Endodermal cell (in vitro differentiated cells): ENCODE results near the gene LAMA4. TPM values are rescaled to one million over a fixed set of nuclear protein-coding genes. Genes with fewer than 3 reads are reported as not detected.

ENCODE experiments used
- DNase-seq: peaks from one replicate; pipeline ENCODE4 v3.0.0-alpha.2; 2017
- H3K27ac ChIP-seq: 2 replicates; pipeline ENCODE4 v1.5.1; 2013; ENCODE audit warnings: mild to moderate bottlenecking, low read depth, low read length, moderate library complexity
- H3K27me3 ChIP-seq: 2 replicates; pipeline ENCODE4 v1.6.1; 2013; ENCODE audit warnings: mild to moderate bottlenecking, low read length, moderate library complexity; ENCODE audit not compliant: insufficient read depth, control insufficient read depth, poor library complexity, severe bottlenecking
- H3K36me3 ChIP-seq: 2 replicates; pipeline ENCODE4 v1.7.0; 2013; ENCODE audit warnings: mild to moderate bottlenecking, low read length, moderate library complexity; ENCODE audit not compliant: control insufficient read depth, insufficient read depth
- H3K4me1 ChIP-seq: one replicate; pipeline ENCODE4 v1.7.0; 2013; ENCODE audit warnings: low read length; ENCODE audit not compliant: control insufficient read depth, insufficient read depth
- H3K4me3 ChIP-seq: 2 replicates; pipeline ENCODE4 v1.5.1; 2013; ENCODE audit warnings: mild to moderate bottlenecking, low read length, moderate library complexity
- H3K9ac ChIP-seq: 2 replicates; pipeline ENCODE4 v1.6.1; 2013; ENCODE audit warnings: mild to moderate bottlenecking, low read length, moderate library complexity; ENCODE audit not compliant: poor library complexity, severe bottlenecking; ENCODE audit errors: extremely low read depth
- H3K9me3 ChIP-seq: 2 replicates; pipeline ENCODE4 v1.6.1; 2013; ENCODE audit warnings: mild to moderate bottlenecking, low read length, moderate library complexity; ENCODE audit not compliant: control insufficient read depth
- H3K27ac Mint-ChIP-seq: 2 replicates; pipeline ENCODE4 v1.8.0; 2020; ENCODE audit warnings: mixed read lengths
- H3K27me3 Mint-ChIP-seq: 2 replicates; pipeline ENCODE4 v1.8.0; 2021; ENCODE audit warnings: mild to moderate bottlenecking, mixed read lengths; ENCODE audit not compliant: insufficient read depth
- H3K36me3 Mint-ChIP-seq: 2 replicates; pipeline ENCODE4 v1.8.0; 2020; ENCODE audit warnings: low read depth, mixed read lengths
- H3K4me1 Mint-ChIP-seq: 2 replicates; pipeline ENCODE4 v1.8.0; 2020; ENCODE audit warnings: mixed read lengths
- H3K4me3 Mint-ChIP-seq: 2 replicates; pipeline ENCODE4 v1.8.0; 2020; ENCODE audit warnings: mild to moderate bottlenecking, moderate library complexity, mixed read lengths
- H3K9me3 Mint-ChIP-seq: 2 replicates; pipeline ENCODE4 v1.8.0; 2020; ENCODE audit warnings: mild to moderate bottlenecking, mixed read lengths
- CTCF ChIP-seq: fragments of 200-600 bp; sonication (generic); conservative IDR thresholded peaks from 2 replicates; pipeline ENCODE4 v1.5.0; 2021; ENCODE audit warnings: antibody characterized with exemption, mild to moderate bottlenecking
- whole genome bisulfite sequencing, 2 experiments: methylation state at CpG; one replicate each; pipeline versions ENCODE4 v1.1.5 to v1.1.7; 2013; ENCODE audit warnings: missing lambda C conversion rate in 2 of 2, mixed read lengths in 1 of 2; ENCODE audit not compliant: insufficient coverage in 1 of 2, insufficient read length in 1 of 2; 5-methylcytosine and 5-hydroxymethylcytosine counted together
- total RNA-seq, 2 donors: library from RNA; stranded (reverse); fragmentation: NEBNext Ultra II Directional in 1 of 2; extraction: Animal tissue kit (Norgen Biotek cat#: 25700) in 1 of 2; gene quantifications; 2 replicates in 1 of 2; 3 replicates in 1 of 2; pipeline ENCODE4 v1.2.1, GENCODE V29; 2021

LAMA4 gene
- total RNA-seq, 2 donors from 2014 or later, result 0.24 to 3.7 TPM

DNA sequence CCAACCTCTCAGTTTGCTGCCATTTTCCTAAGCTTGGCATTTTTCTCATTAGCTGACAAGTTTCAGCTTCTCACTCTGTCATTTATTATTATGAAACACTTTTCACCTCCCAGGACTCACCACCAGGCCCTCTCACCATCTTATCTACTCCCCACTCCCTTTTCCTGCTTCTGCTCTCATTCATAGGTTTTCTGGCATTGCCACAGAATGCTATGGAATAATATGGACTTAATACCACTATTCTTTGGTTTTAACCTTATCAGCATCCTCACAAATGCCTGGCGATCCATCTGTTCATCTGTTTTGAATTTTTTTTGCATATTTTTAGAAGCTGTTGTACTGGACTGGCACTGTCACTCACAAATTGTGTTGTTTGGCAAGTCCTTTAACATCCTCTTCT lies 16.4 kb upstream of the LAMA4 start:
- DNase-seq, result no peak
- no peaks in the 10 kb centered on the region for H3K4me1 Mint-ChIP-seq
- Histone ChIP-seq H3K4me1 (no peaks in the 10 kb centered on the region), H3K27me3 (no peaks in the 10 kb centered on the region), H3K9me3 (no peaks in the 10 kb centered on the region), H3K36me3 (no peaks in the 10 kb centered on the region), H3K9ac (no peak overlapping the region), H3K27ac (no peak overlapping the region), H3K4me3 (no peak overlapping the region)
- no peak overlapping the region for H3K27ac Mint-ChIP-seq
- no peaks in the 10 kb centered on the region for H3K9me3 Mint-ChIP-seq
- 96 to 100% methylated on average over 1 of the region's 1 CpG for WGBS, 2 experiments
- H3K27me3 Mint-ChIP-seq, result peaks cover 2% of the 10 kb centered on the region
- no peaks in the 10 kb centered on the region for H3K36me3 Mint-ChIP-seq
- no peak for TF ChIP-seq CTCF
- H3K4me3 Mint-ChIP-seq, result no peak overlapping the region

GRCh38 chr6:112269979-112270566 lies 15.7 kb upstream of the LAMA4 start:
- Histone ChIP-seq H3K27ac (no peak overlapping the region), H3K4me3 (no peak overlapping the region), H3K4me1 (no peaks in the 10 kb centered on the region), H3K9me3 (no peaks in the 10 kb centered on the region), H3K36me3 (no peaks in the 10 kb centered on the region), H3K9ac (no peak overlapping the region), H3K27me3 (no peaks in the 10 kb centered on the region)
- Mint-ChIP-seq H3K36me3 (no peaks in the 10 kb centered on the region), H3K27me3 (peaks cover 2% of the 10 kb centered on the region), H3K27ac (no peak overlapping the region), H3K4me1 (no peaks in the 10 kb centered on the region), H3K9me3 (no peaks in the 10 kb centered on the region), H3K4me3 (no peak overlapping the region)
- DNase-seq, result no peak
- no peak for TF ChIP-seq CTCF
- 89% methylated on average over 3 of the region's 3 CpGs; no CpG with 5 or more reads in 1 of the 2 experiments for WGBS, 2 experiments

GRCh38 chr6:112269114-112269513 lies 14.7 kb upstream of the LAMA4 start:
- H3K36me3 ChIP-seq, result no peaks in the 10 kb centered on the region
- TF ChIP-seq CTCF, result peak; percentile 64
- H3K27me3 ChIP-seq, result no peaks in the 10 kb centered on the region
- Mint-ChIP-seq H3K27me3 (peaks cover 2% of the 10 kb centered on the region), H3K4me3 (no peak overlapping the region), H3K9me3 (no peaks in the 10 kb centered on the region), H3K27ac (no peak overlapping the region), H3K4me1 (no peaks in the 10 kb centered on the region), H3K36me3 (no peaks in the 10 kb centered on the region)
- H3K4me3 ChIP-seq, result no peak overlapping the region
- H3K27ac ChIP-seq, result no peak overlapping the region
- H3K4me1 ChIP-seq, result no peaks in the 10 kb centered on the region
- peak; percentile 55 for DNase-seq
- H3K9me3 ChIP-seq, result no peaks in the 10 kb centered on the region
- no peak overlapping the region for H3K9ac ChIP-seq
- WGBS, 2 experiments, result 74 to 87% methylated on average over 5 of the region's 5 CpGs
